K562 (cell line): Measurements from ENCODE around the gene COG4. TPM values are rescaled to one million over a fixed set of nuclear protein-coding genes. Genes with fewer than 3 reads are reported as not detected.

Source experiments
- ATAC-seq: fragments of 200-7000 bp; cut with Tn5 transposase; 3 replicates; pipeline ENCODE4 v1.9.1; 2020; ENCODE audit warnings: moderate library complexity
- BruUV-seq: library from RNA; stranded (reverse); fragments of 400-500 nt; replicated peaks from 2 replicates; lab custom pipeline; 2021; lab: Mats Ljungman, UMichigan
- CTCF ChIA-PET: fragments of 300-600 bp; formaldehyde crosslinking; extraction: SDS; loops from one replicate; lab custom pipeline; 2021; ENCODE audit warnings: low intra/inter-chr PET ratio; lab: Yijun Ruan, JAX
- POLR2A ChIA-PET: fragments of 300-600, 350-650 bp; sonication (Branson Sonifier 250); formaldehyde crosslinking; extraction: SDS; loops from one replicate; lab custom pipeline; 2021; ENCODE audit warnings: antibody characterized with exemption, inconsistent platforms; lab: Yijun Ruan, JAX
- DNase-seq, 4 experiments: peaks; one replicate each; pipeline versions ENCODE4 v3.0.0 to v3.0.0-alpha.2; 2011 to 2018; ENCODE audit warnings: low spot score in 3 of 4, mixed read lengths in 3 of 4; ENCODE audit errors: extremely low read depth in 1 of 4
- FAIRE-seq: peaks from 2 replicates; lab custom pipeline; 2011; peaks lifted over from hg19 to GRCh38; lab: Jason Lieb, UNC
- H2AFZ ChIP-seq: 2 replicates; pipeline ENCODE4 v1.6.0; 2011; ENCODE audit warnings: low read depth, low read length, control low read depth, inconsistent platforms
- H3K27ac ChIP-seq: fragments of 200-600 bp; 3 replicates; pipeline ENCODE4 v1.8.0; 2011; ENCODE audit warnings: low read depth, mild to moderate bottlenecking, control low read depth, inconsistent platforms, low read length, moderate library complexity, mixed read lengths; ENCODE audit errors: extremely low read depth
- H3K27me3 ChIP-seq, 2 experiments: fragments of 300-600 bp in 1 of 2; 2 replicates in 1 of 2; 3 replicates in 1 of 2; pipeline versions ENCODE4 v1.6.0 to v1.8.0; 2011; ENCODE audit warnings: inconsistent platforms in 2 of 2, low read length in 2 of 2, mild to moderate bottlenecking in 1 of 2, mixed read lengths in 1 of 2, moderate library complexity in 1 of 2; ENCODE audit not compliant: control insufficient read depth in 2 of 2, insufficient read depth in 2 of 2
- H3K36me3 ChIP-seq: fragments of 300-600 bp; 3 replicates; pipeline ENCODE4 v1.8.0; 2011; ENCODE audit warnings: mild to moderate bottlenecking, low read length, inconsistent platforms; ENCODE audit not compliant: control insufficient read depth, insufficient read depth
- H3K4me1 ChIP-seq, 2 experiments: fragments of 200-600 bp in 1 of 2; replicated peaks in 1 of 2; 2 replicates in 1 of 2; 3 replicates in 1 of 2; pipeline versions ENCODE4 v1.5.1 to v1.8.0; 2011; ENCODE audit warnings: inconsistent platforms in 2 of 2, low read length in 2 of 2, mild to moderate bottlenecking in 1 of 2, mixed read lengths in 1 of 2, moderate library complexity in 1 of 2; ENCODE audit not compliant: control insufficient read depth in 2 of 2, insufficient read depth in 2 of 2
- H3K4me2 ChIP-seq: 2 replicates; pipeline ENCODE4 v1.6.1; 2011; ENCODE audit warnings: low read length, control low read depth, inconsistent platforms, mixed read lengths; ENCODE audit not compliant: insufficient read depth
- H3K4me3 ChIP-seq: fragments of 200-600 bp; sonication (generic), shearing (Covaris generic); 2 replicates; pipeline ENCODE4 v1.5.1; 2016; ENCODE audit warnings: control low read depth, inconsistent platforms
- H3K79me2 ChIP-seq: fragments of 200-600 bp; 3 replicates; pipeline ENCODE4 v1.8.0; 2011; ENCODE audit warnings: low read length, inconsistent platforms; ENCODE audit not compliant: control insufficient read depth, insufficient read depth
- H3K9ac ChIP-seq, 2 experiments: 2 replicates each; pipeline versions ENCODE4 v1.6.0 to v1.6.1; 2011; ENCODE audit warnings: low read depth in 2 of 2, low read length in 2 of 2, control low read depth in 1 of 2, inconsistent platforms in 1 of 2, mild to moderate bottlenecking in 1 of 2, mixed read lengths in 1 of 2; ENCODE audit not compliant: insufficient read depth in 1 of 2
- H3K9me1 ChIP-seq: one replicate; pipeline ENCODE4 v1.6.0; 2011; ENCODE audit warnings: inconsistent platforms, mild to moderate bottlenecking, low read length, moderate library complexity; ENCODE audit not compliant: control insufficient read depth, insufficient read depth
- H3K9me3 ChIP-seq: replicated peaks from 2 replicates; pipeline ENCODE4 v1.5.1; 2011; ENCODE audit warnings: low read depth, low read length, inconsistent platforms; ENCODE audit not compliant: control insufficient read depth, insufficient read depth
- H4K20me1 ChIP-seq: replicated peaks from 2 replicates; pipeline ENCODE4 v1.6.1; 2011; ENCODE audit warnings: low read length, inconsistent platforms, mixed read lengths; ENCODE audit not compliant: control insufficient read depth, insufficient read depth
- GTF2A2 ChIP-seq: IDR thresholded peaks from 2 replicates; pipeline ENCODE4 v1.6.1; 2016; ENCODE audit warnings: mild to moderate bottlenecking, missing genetic modification characterization, missing compliant biosample characterization
- NR2F6 ChIP-seq: fragments of 450-650 bp; formaldehyde crosslinking; IDR thresholded peaks from 2 replicates; pipeline ENCODE4 v1.4.0; 2020; ENCODE audit warnings: mild to moderate bottlenecking
- PTTG1 ChIP-seq: fragments of 450-650 bp; IDR thresholded peaks from 2 replicates; pipeline ENCODE4 v1.6.1; 2016; ENCODE audit warnings: low read depth, mild to moderate bottlenecking, missing genetic modification characterization, missing compliant biosample characterization
- ZNF764 ChIP-seq: fragments of 250-450 bp; sonication (Bioruptor Pico); IDR thresholded peaks from 2 replicates; pipeline ENCODE4 v1.4.0; 2020; ENCODE audit warnings: low read depth, mild to moderate bottlenecking, moderate library complexity
- WGBS: fragments of 100-300 bp; shearing (Covaris generic); methylation state at CpG from one replicate; pipeline ENCODE4 v1.1.6; 2016; ENCODE audit warnings: low coverage, mixed read lengths; ENCODE audit not compliant: insufficient coverage; ENCODE audit errors: missing lambda C conversion rate; 5-methylcytosine and 5-hydroxymethylcytosine counted together
- in situ Hi-C: fragments of 300-500 bp; cut with MboI; formaldehyde crosslinking; loops from 4 replicates; pipeline ENCODE4 v1.15.0; 2018; ENCODE audit warnings: inconsistent platforms, mixed read lengths
- intact Hi-C: fragments of 100-400 bp; cut with micrococcal nuclease; formaldehyde crosslinking; loops from 2 replicates; pipeline ENCODE4 v1.14.2; 2022
- polyA plus RNA-seq, 8 experiments: library from polyadenylated mRNA; depleted of rRNA in 4 of 8; stranded (reverse) in 5 of 8; unstranded in 3 of 8; fragments of >200 nt; fragmentation: Nextera tagmentation in 2 of 8; fragmentation: Illumina TruSeq in 1 of 8; extraction: Ambion mirVana in 2 of 8; extraction: Trizol in 1 of 8; gene quantifications; 2 replicates each; pipeline versions ENCODE4 v1.2.1 to v1.2.3, GENCODE V29; 2011 to 2014; ENCODE audit warnings: inconsistent platforms in 1 of 8, missing spikeins in 1 of 8
- total RNA-seq, 7 experiments: library from RNA; depleted of rRNA in 6 of 7; stranded (reverse); fragments of >200 nt in 6 of 7; fragmentation: Illumina TruSeq in 2 of 7; extraction: Trizol in 2 of 7; gene quantifications; 2 replicates each; pipeline versions ENCODE4 v1.2.1 to v1.2.3, GENCODE V29; 2011 to 2021; ENCODE audit warnings: low replicate concordance in 1 of 7
- TF ChIP-seq, protein P1 (sequence below): fragments of 450-650 bp; formaldehyde crosslinking; IDR thresholded peaks from 2 replicates; pipeline ENCODE4 v1.4.0; 2022; ENCODE audit warnings: missing genetic modification characterization
- TF ChIP-seq, protein P2 (sequence below): sonication (generic); formaldehyde crosslinking; IDR thresholded peaks from 2 replicates; pipeline ENCODE4 v1.8.1; 2023; ENCODE audit warnings: mild to moderate bottlenecking, missing genetic modification reagents, moderate library complexity
- TF ChIP-seq, protein P3 (sequence below): sonication (generic); formaldehyde crosslinking; IDR thresholded peaks from 2 replicates; pipeline ENCODE4 v1.8.0; 2022; ENCODE audit warnings: missing genetic modification reagents, mild to moderate bottlenecking, moderate library complexity, borderline replicate concordance
- TF ChIP-seq, protein P4 (sequence below): sonication (generic); formaldehyde crosslinking; IDR thresholded peaks from 2 replicates; pipeline ENCODE4 v1.8.1; 2023; ENCODE audit warnings: mild to moderate bottlenecking, missing genetic modification reagents
- TF ChIP-seq, protein P5 (sequence below): fragments of 450-650 bp; conservative IDR thresholded peaks from 2 replicates; pipeline ENCODE4 v1.6.1; 2016; ENCODE audit warnings: missing genetic modification characterization, low read depth, mild to moderate bottlenecking, control low read depth, missing compliant biosample characterization
- TF ChIP-seq, protein P6 (sequence below), 2 experiments: IDR thresholded peaks in 1 of 2; conservative IDR thresholded peaks in 1 of 2; 2 replicates each; pipeline ENCODE4 v1.6.1; 2016; ENCODE audit warnings: low read depth in 2 of 2, mild to moderate bottlenecking in 1 of 2, missing compliant biosample characterization in 1 of 2, missing genetic modification characterization in 1 of 2, moderate library complexity in 1 of 2

Gene COG4
- total and polyA plus RNA-seq, 9 of the 15 experiments (the other 6 are each of a cell fraction or from before 2014, with no cell fraction given): 13.7 to 73.9 (median 44.2) TPM

DNA sequence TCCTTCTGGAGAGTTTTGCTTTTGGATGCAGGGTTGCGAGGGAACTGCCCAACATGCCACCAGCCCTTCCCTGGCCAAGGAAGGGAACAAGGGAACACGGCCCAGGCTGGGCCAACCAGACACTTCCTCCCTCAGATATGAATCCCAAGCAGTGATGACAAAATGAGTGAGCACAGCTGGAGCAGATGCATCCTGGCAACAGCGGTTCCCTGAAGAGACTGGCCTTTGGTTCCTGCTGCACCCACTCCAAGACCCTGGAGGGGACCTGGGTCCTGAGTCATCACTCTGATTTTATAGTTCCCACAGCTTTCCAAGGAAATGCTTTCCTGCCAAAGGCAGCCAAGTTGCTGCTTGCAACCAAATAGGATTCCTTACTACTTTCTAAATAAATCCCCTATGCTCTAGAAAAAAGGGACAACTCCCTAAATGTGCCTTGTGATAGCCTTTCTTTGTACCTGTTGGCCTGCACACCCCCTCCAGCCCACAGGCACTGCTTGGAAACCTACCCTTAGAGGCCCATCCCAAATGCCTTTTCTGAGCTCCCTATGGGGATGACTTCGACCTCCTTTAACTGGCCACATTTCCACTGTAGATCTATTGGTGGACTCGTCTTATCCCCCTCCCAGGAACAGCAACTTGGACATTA lies 89.8 kb downstream of the COG4 start:
- no peak for FAIRE-seq
- BruUV-seq: no TSS peak
- H3K9me3 ChIP-seq: no peaks in the 10 kb centered on the region
- DNase-seq: peak in 2 of 4 experiments; percentile 13 to 45
- peak overlapping the region; percentile 85 to 93 for H3K9ac ChIP-seq
- no peaks in the 10 kb centered on the region for H3K27me3 ChIP-seq
- intact Hi-C loops: no loop called here
- H3K4me2 ChIP-seq: peak overlapping the region; percentile 92
- no peak overlapping the region for H2AFZ ChIP-seq
- no peaks in the 10 kb centered on the region for H3K9me1 ChIP-seq
- in situ Hi-C loops: no loop called here
- peaks cover 52% of the 10 kb centered on the region for H3K36me3 ChIP-seq
- H3K4me3 ChIP-seq: peak overlapping the region; percentile 37
- peak overlapping the region; percentile 88 for H3K27ac ChIP-seq
- H3K4me1 ChIP-seq: peaks cover 53 to 68% of the 10 kb centered on the region in 2 experiments
- WGBS: 35% methylated on average over 5 of the region's 5 CpGs
- H4K20me1 ChIP-seq: 0 out of 2 replicates have a peak, but pooled peaks cover 3% of the 10 kb centered on the region
- ATAC-seq: no peak
- ChIA-PET CTCF (no interaction called here), POLR2A (interaction anchor here (0.6 to 3.5 kb wide), 12 partner anchors 8 to 91 kb away, joined by 3 to 17 read pairs (median 5); no protein-coding TSS in a partner anchor)
- peaks cover 98% of the 10 kb centered on the region for H3K79me2 ChIP-seq
- TF ChIP-seq, protein P1, sequence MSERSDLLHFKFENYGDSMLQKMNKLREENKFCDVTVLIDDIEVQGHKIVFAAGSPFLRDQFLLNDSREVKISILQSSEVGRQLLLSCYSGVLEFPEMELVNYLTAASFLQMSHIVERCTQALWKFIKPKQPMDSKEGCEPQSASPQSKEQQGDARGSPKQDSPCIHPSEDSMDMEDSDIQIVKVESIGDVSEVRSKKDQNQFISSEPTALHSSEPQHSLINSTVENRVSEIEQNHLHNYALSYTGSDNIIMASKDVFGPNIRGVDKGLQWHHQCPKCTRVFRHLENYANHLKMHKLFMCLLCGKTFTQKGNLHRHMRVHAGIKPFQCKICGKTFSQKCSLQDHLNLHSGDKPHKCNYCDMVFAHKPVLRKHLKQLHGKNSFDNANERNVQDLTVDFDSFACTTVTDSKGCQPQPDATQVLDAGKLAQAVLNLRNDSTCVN: no peak
- TF ChIP-seq PTTG1 (tag) (no peak), NR2F6 (no peak), GTF2A2 (tag) (no peak), ZNF764 (CRISPR knock-in tag) (no peak)
- TF ChIP-seq, protein P2, sequence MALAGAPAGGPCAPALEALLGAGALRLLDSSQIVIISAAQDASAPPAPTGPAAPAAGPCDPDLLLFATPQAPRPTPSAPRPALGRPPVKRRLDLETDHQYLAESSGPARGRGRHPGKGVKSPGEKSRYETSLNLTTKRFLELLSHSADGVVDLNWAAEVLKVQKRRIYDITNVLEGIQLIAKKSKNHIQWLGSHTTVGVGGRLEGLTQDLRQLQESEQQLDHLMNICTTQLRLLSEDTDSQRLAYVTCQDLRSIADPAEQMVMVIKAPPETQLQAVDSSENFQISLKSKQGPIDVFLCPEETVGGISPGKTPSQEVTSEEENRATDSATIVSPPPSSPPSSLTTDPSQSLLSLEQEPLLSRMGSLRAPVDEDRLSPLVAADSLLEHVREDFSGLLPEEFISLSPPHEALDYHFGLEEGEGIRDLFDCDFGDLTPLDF (CRISPR knock-in tag): 0 out of 2 replicates have a peak, but pooled peaks have one; percentile 10
- TF ChIP-seq, protein P3, sequence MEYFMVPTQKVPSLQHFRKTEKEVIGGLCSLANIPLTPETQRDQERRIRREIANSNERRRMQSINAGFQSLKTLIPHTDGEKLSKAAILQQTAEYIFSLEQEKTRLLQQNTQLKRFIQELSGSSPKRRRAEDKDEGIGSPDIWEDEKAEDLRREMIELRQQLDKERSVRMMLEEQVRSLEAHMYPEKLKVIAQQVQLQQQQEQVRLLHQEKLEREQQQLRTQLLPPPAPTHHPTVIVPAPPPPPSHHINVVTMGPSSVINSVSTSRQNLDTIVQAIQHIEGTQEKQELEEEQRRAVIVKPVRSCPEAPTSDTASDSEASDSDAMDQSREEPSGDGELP: peak; percentile 41; the same call in 1 of the 2 replicates
- TF ChIP-seq, protein P4, sequence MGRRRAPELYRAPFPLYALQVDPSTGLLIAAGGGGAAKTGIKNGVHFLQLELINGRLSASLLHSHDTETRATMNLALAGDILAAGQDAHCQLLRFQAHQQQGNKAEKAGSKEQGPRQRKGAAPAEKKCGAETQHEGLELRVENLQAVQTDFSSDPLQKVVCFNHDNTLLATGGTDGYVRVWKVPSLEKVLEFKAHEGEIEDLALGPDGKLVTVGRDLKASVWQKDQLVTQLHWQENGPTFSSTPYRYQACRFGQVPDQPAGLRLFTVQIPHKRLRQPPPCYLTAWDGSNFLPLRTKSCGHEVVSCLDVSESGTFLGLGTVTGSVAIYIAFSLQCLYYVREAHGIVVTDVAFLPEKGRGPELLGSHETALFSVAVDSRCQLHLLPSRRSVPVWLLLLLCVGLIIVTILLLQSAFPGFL: no peak
- TF ChIP-seq, protein P5, sequence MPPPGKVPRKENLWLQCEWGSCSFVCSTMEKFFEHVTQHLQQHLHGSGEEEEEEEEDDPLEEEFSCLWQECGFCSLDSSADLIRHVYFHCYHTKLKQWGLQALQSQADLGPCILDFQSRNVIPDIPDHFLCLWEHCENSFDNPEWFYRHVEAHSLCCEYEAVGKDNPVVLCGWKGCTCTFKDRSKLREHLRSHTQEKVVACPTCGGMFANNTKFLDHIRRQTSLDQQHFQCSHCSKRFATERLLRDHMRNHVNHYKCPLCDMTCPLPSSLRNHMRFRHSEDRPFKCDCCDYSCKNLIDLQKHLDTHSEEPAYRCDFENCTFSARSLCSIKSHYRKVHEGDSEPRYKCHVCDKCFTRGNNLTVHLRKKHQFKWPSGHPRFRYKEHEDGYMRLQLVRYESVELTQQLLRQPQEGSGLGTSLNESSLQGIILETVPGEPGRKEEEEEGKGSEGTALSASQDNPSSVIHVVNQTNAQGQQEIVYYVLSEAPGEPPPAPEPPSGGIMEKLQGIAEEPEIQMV: no peak
- TF ChIP-seq, protein P6, sequence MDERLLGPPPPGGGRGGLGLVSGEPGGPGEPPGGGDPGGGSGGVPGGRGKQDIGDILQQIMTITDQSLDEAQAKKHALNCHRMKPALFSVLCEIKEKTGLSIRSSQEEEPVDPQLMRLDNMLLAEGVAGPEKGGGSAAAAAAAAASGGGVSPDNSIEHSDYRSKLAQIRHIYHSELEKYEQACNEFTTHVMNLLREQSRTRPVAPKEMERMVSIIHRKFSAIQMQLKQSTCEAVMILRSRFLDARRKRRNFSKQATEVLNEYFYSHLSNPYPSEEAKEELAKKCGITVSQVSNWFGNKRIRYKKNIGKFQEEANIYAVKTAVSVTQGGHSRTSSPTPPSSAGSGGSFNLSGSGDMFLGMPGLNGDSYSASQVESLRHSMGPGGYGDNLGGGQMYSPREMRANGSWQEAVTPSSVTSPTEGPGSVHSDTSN (CRISPR knock-in tag; IDR thresholded peaks at IDR 0.05; ENCODE audit: low read depth): no peak
- TF ChIP-seq, protein P6 (tag; conservative IDR thresholded peaks at IDR 0.05; ENCODE audit: low read depth): 0 out of 2 replicates have a peak, but pooled peaks have one; percentile 3
